VCaP (cell line): ENCODE measurements around the gene RAB36.

Experiments used
- H3K27ac ChIP-seq: fragments of 450-650 bp; 2 replicates; pipeline ENCODE4 v1.5.1; 2017
- TF ChIP-seq, protein P1 (sequence below): fragments of 450-650 bp; conservative IDR thresholded peaks from 2 replicates; pipeline ENCODE4 v1.5.1; 2017; ENCODE audit warnings: mild to moderate bottlenecking, moderate library complexity

Gene RAB36

GRCh38 chr22:23146478-23147205, 1.4 kb downstream of the RAB36 start:
- TF ChIP-seq, protein P1, sequence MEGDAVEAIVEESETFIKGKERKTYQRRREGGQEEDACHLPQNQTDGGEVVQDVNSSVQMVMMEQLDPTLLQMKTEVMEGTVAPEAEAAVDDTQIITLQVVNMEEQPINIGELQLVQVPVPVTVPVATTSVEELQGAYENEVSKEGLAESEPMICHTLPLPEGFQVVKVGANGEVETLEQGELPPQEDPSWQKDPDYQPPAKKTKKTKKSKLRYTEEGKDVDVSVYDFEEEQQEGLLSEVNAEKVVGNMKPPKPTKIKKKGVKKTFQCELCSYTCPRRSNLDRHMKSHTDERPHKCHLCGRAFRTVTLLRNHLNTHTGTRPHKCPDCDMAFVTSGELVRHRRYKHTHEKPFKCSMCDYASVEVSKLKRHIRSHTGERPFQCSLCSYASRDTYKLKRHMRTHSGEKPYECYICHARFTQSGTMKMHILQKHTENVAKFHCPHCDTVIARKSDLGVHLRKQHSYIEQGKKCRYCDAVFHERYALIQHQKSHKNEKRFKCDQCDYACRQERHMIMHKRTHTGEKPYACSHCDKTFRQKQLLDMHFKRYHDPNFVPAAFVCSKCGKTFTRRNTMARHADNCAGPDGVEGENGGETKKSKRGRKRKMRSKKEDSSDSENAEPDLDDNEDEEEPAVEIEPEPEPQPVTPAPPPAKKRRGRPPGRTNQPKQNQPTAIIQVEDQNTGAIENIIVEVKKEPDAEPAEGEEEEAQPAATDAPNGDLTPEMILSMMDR, result no peak
- H3K27ac ChIP-seq, result peak overlapping the region; percentile 99

DNA sequence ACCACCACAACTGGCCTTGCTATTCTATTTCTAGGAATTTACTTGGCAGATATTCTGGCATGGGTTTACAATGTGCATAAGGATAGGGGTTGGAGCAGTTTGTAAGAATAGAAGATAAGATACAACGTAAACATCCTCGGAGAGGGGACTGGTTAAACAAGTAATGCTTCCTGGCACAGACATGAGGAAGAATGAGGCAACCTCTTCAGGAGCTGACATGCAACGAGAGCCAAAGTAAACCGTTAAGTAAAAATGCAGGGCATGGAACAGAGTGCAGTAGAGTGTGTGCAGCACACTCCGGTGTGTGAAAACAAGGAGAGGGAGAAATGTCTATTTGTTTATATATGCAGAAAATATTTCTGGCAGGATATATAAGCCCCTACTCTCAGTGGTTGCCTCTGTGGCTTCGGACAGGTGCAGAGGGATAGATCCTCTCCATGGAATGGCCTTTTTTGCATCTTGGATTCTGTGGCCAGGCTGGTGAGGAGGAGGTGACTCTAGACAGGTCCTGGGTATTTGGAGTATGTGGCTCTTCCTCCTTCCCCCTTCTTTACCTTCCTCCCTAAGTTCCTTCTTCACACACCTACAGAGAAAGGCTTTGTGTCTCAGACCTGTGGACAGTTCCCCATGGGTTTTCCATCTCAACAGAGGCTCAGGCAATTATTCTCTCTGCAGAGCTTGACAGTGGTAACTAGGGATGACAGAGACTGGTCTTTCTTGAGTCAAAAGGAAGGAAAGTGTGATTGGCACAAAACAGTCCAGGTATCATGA, 2.5 kb downstream of the RAB36 start:
- TF ChIP-seq, protein P1, result no peak

DNA sequence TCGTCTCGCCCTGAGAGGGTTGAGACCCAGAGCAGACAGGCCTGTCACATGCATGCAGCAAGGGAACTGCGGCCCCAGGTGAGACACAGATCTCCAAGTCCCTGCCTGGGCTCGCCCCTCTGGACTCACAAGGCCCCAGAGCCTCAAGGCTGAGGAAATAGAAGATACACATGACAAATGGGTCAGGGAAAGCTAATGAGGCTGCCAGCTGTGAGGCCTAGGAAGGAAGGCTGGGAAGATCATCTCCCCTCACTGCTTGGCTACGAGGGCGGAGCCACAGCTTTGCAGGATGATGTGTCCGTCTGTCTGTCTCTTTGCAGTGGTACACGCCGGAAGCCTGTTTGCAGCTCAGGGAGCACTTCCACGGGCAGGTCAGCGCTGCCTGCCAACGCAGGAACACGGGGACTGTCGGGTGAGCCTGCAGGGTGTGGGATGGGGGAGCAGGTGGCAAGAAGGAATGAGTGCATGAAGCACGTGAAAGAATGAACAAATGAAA, 4.5 kb downstream of the RAB36 start:
- peak overlapping the region; percentile 99 for H3K27ac ChIP-seq
- TF ChIP-seq, protein P1, result no peak

More for the DNA sequence above, 2.5 kb downstream of the RAB36 start:
- peak overlapping the region; percentile 99 for H3K27ac ChIP-seq

DNA sequence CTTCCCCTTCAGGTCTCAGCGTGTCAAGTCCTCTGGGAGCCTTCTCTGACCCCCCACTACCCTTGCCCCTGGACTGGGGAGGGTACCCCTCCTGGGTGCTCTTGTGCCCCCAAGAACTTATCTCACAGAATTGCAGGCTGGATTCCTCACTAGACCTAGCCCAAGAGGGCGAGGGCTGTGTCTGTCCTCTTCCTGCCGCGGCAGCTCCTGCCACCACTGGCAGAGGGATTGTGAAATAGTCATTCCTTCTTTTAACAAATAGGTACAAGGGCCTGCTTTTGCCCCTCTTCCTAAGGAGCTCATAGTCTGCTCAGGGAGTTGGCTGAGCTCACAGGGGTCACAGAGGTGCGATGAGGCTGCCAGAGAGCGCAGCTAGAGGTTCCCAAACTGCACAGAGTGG, 5.5 kb downstream of the RAB36 start:
- peak overlapping the region; percentile 99 for H3K27ac ChIP-seq
- TF ChIP-seq, protein P1, result no peak

DNA sequence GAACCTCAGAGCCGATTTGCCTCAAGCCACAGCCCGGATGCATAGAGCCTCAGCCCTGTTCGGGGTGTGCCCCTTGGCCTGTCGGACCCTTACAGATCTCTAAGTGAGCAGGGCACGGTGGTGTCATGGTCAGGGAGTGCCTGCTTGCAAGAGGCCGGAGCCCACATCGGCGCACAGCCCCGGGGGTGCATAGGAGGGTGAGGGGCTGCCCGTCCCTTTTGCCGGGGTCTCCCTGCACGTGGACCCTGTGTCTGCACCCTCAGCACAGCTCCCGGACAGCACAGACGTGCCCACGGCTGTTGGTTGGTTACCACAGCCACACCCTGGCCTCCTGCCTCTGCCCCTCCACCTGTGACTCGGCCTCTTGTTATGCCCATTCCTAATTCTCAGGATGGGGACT, 6.5 kb downstream of the RAB36 start:
- TF ChIP-seq, protein P1, result no peak
- peak overlapping the region; percentile 99; the same call in 1 of the 2 replicates for H3K27ac ChIP-seq

- peak overlapping the region; percentile 99; the same call in 1 of the 2 replicates for H3K27ac ChIP-seq
- TF ChIP-seq, protein P1, result no peak
Observed at GRCh38 chr22:23152238-23153114, 7.2 kb downstream of the RAB36 start.
